IMR-90 (cell line): ENCODE data around the gene TICAM2. TPM values are rescaled to one million over a fixed set of nuclear protein-coding genes. Genes with fewer than 3 reads are reported as not detected.

Experiments
- ATAC-seq: fragments of 200-7000 bp; cut with Tn5 transposase; 2 replicates; pipeline ENCODE4 v1.9.1; 2020; ENCODE audit warnings: low read depth, mild to moderate bottlenecking, moderate library complexity
- BruUV-seq: library from RNA; stranded (reverse); fragments of 400-500 nt; replicated peaks from 2 replicates; lab custom pipeline; 2021; lab: Mats Ljungman, UMichigan
- CTCF ChIA-PET: fragments of 300-600 bp; formaldehyde crosslinking; extraction: SDS; loops from one replicate; lab custom pipeline; 2021; ENCODE audit warnings: antibody characterized with exemption; lab: Yijun Ruan, JAX
- POLR2A ChIA-PET: fragments of 300-600 bp; sonication (Branson Sonifier 250); formaldehyde crosslinking; loops from one replicate; lab custom pipeline; 2022; ENCODE audit warnings: antibody characterized with exemption; ENCODE audit not compliant: unreplicated experiment; lab: Charles Lee
- DNase-seq: peaks from one replicate; pipeline ENCODE4 v3.0.0; 2013
- H2AFZ ChIP-seq: replicated peaks from 2 replicates; pipeline ENCODE3; 2013; ENCODE audit warnings: low read length, mild to moderate bottlenecking; ENCODE audit not compliant: poor library complexity
- H2AK5ac ChIP-seq: 2 replicates; pipeline ENCODE4 v1.6.1; 2013; ENCODE audit warnings: low read depth, low read length, inconsistent platforms
- H2AK9ac ChIP-seq: replicated peaks from 2 replicates; pipeline ENCODE3; 2013; ENCODE audit warnings: mild to moderate bottlenecking, low read depth, low read length, moderate library complexity; ENCODE audit not compliant: poor library complexity
- H2BK120ac ChIP-seq: 2 replicates; pipeline ENCODE4 v1.6.1; 2013; ENCODE audit warnings: low read depth, low read length, inconsistent platforms
- H2BK15ac ChIP-seq: 3 replicates; pipeline ENCODE4 v1.6.1; 2013; ENCODE audit warnings: low read depth, low read length, inconsistent platforms
- H2BK20ac ChIP-seq: 2 replicates; pipeline ENCODE4 v1.6.1; 2013; ENCODE audit warnings: low read depth, mild to moderate bottlenecking, inconsistent platforms, low read length, moderate library complexity
- H2BK5ac ChIP-seq: 2 replicates; pipeline ENCODE4 v1.6.1; 2013; ENCODE audit warnings: mild to moderate bottlenecking, low read depth, low read length, inconsistent platforms; ENCODE audit not compliant: poor library complexity, severe bottlenecking
- H3K14ac ChIP-seq: replicated peaks from 2 replicates; pipeline ENCODE4 v1.6.1; 2013; ENCODE audit warnings: low read depth, low read length, inconsistent platforms
- H3K18ac ChIP-seq: 2 replicates; pipeline ENCODE4 v1.6.1; 2013; ENCODE audit warnings: low read depth, low read length, control low read depth
- H3K23ac ChIP-seq: 2 replicates; pipeline ENCODE4 v1.6.1; 2013; ENCODE audit warnings: low read depth, low read length, inconsistent platforms
- H3K27ac ChIP-seq: 2 replicates; pipeline ENCODE4 v1.5.1; 2013; ENCODE audit warnings: mild to moderate bottlenecking, control low read depth, low read length; ENCODE audit not compliant: insufficient read depth
- H3K27me3 ChIP-seq: 2 replicates; pipeline ENCODE4 v1.6.1; 2013; ENCODE audit warnings: low read length; ENCODE audit not compliant: control insufficient read depth, insufficient read depth
- H3K36me3 ChIP-seq: 2 replicates; pipeline ENCODE4 v1.6.1; 2013; ENCODE audit warnings: low read length, mixed read lengths; ENCODE audit not compliant: control insufficient read depth, insufficient read depth
- H3K4ac ChIP-seq: 2 replicates; pipeline ENCODE4 v1.6.1; 2013; ENCODE audit warnings: low read depth, low read length, inconsistent platforms
- H3K4me1 ChIP-seq: 2 replicates; pipeline ENCODE4 v1.6.1; 2013; ENCODE audit warnings: low read length, mixed read lengths; ENCODE audit not compliant: control insufficient read depth, insufficient read depth
- H3K4me2 ChIP-seq: 2 replicates; pipeline ENCODE4 v1.6.1; 2013; ENCODE audit warnings: low read depth, mild to moderate bottlenecking, control low read depth, low read length, moderate library complexity
- H3K4me3 ChIP-seq: 2 replicates; pipeline ENCODE4 v1.5.1; 2013; ENCODE audit warnings: low read depth, mild to moderate bottlenecking, control low read depth, low read length, moderate library complexity; ENCODE audit not compliant: insufficient read depth
- H3K56ac ChIP-seq: 2 replicates; pipeline ENCODE4 v1.6.1; 2013; ENCODE audit warnings: low read length, inconsistent platforms; ENCODE audit not compliant: insufficient read depth; ENCODE audit errors: extremely low read depth
- H3K79me1 ChIP-seq, 2 experiments: 2 replicates each; pipeline ENCODE4 v1.6.1; 2013; ENCODE audit warnings: low read length in 2 of 2, inconsistent platforms in 1 of 2, low read depth in 1 of 2
- H3K9ac ChIP-seq: 2 replicates; pipeline ENCODE4 v1.6.1; 2013; ENCODE audit warnings: low read depth, low read length, control low read depth
- H3K9me1 ChIP-seq: 2 replicates; pipeline ENCODE4 v1.6.1; 2013; ENCODE audit warnings: low read length, inconsistent platforms; ENCODE audit not compliant: insufficient read depth
- H3K9me3 ChIP-seq: 2 replicates; pipeline ENCODE4 v1.6.1; 2013; ENCODE audit warnings: low read length; ENCODE audit not compliant: control insufficient read depth, insufficient read depth
- H4K20me1 ChIP-seq: 2 replicates; pipeline ENCODE4 v1.6.1; 2013; ENCODE audit warnings: low read length, inconsistent platforms; ENCODE audit not compliant: insufficient read depth
- H4K5ac ChIP-seq: 2 replicates; pipeline ENCODE4 v1.6.1; 2013; ENCODE audit warnings: mild to moderate bottlenecking, low read depth, low read length, control low read depth
- H4K8ac ChIP-seq, 2 experiments: 2 replicates each; pipeline ENCODE4 v1.6.1; 2013; ENCODE audit warnings: low read depth in 2 of 2, low read length in 2 of 2, control low read depth in 1 of 2, inconsistent platforms in 1 of 2
- H4K91ac ChIP-seq: 2 replicates; pipeline ENCODE4 v1.6.1; 2013; ENCODE audit warnings: low read depth, low read length, inconsistent platforms; ENCODE audit not compliant: insufficient read depth
- BHLHE40 ChIP-seq: fragments of 150-350 bp; IDR thresholded peaks from 2 replicates; pipeline ENCODE4 v1.6.1; 2016; ENCODE audit warnings: mild to moderate bottlenecking, low read depth, low read length
- CEBPB ChIP-seq: IDR thresholded peaks from 2 replicates; pipeline ENCODE4 v1.6.1; 2012; ENCODE audit warnings: low read depth, low read length, improper control_type of control experiment
- CHD1 ChIP-seq: IDR thresholded peaks from 2 replicates; pipeline ENCODE4 v1.6.1; 2012; ENCODE audit warnings: low read depth, low read length, improper control_type of control experiment
- CTCF ChIP-seq: conservative IDR thresholded peaks from 2 replicates; pipeline ENCODE4 v1.5.1; 2012; ENCODE audit warnings: mild to moderate bottlenecking, low read depth, low read length, improper control_type of control experiment
- ELK1 ChIP-seq: fragments of 150-350 bp; IDR thresholded peaks from 2 replicates; pipeline ENCODE4 v1.6.1; 2016; ENCODE audit warnings: low read depth, mild to moderate bottlenecking, low read length, moderate library complexity, borderline replicate concordance
- FOS ChIP-seq: fragments of 150-350 bp; IDR thresholded peaks from 2 replicates; pipeline ENCODE4 v1.6.1; 2016; ENCODE audit warnings: low read depth, low read length
- MAFK ChIP-seq: IDR thresholded peaks from 2 replicates; pipeline ENCODE4 v1.6.1; 2012; ENCODE audit warnings: low read depth, low read length, improper control_type of control experiment
- MAZ ChIP-seq: IDR thresholded peaks from 2 replicates; pipeline ENCODE4 v1.6.1; 2012; ENCODE audit warnings: low read depth, mild to moderate bottlenecking, low read length, improper control_type of control experiment, moderate library complexity, borderline replicate concordance
- MXI1 ChIP-seq: IDR thresholded peaks from 2 replicates; pipeline ENCODE4 v1.6.1; 2012; ENCODE audit warnings: low read depth, mild to moderate bottlenecking, low read length, moderate library complexity, borderline replicate concordance
- NFE2L2 ChIP-seq: fragments of 150-350 bp; IDR thresholded peaks from 2 replicates; pipeline ENCODE4 v1.6.1; 2016; ENCODE audit warnings: low read depth, mild to moderate bottlenecking, low read length
- POLR2A ChIP-seq: IDR thresholded peaks from 2 replicates; pipeline ENCODE4 v1.6.1; 2012; ENCODE audit warnings: mild to moderate bottlenecking, low read depth, low read length
- RAD21 ChIP-seq: IDR thresholded peaks from 2 replicates; pipeline ENCODE4 v1.6.1; 2012; ENCODE audit warnings: low read length, improper control_type of control experiment
- RCOR1 ChIP-seq: IDR thresholded peaks from 2 replicates; pipeline ENCODE4 v1.6.1; 2012; ENCODE audit warnings: mild to moderate bottlenecking, low read length, improper control_type of control experiment; ENCODE audit not compliant: insufficient replicate concordance
- RFX5 ChIP-seq: IDR thresholded peaks from 2 replicates; pipeline ENCODE4 v1.8.0; 2012; ENCODE audit warnings: low read depth, mild to moderate bottlenecking, low read length, moderate library complexity
- SMC3 ChIP-seq: fragments of 150-350 bp; IDR thresholded peaks from 2 replicates; pipeline ENCODE4 v1.6.1; 2016; ENCODE audit warnings: low read depth, mild to moderate bottlenecking, antibody characterized with exemption, low read length, moderate library complexity
- USF2 ChIP-seq: fragments of 150-350 bp; IDR thresholded peaks from 2 replicates; pipeline ENCODE4 v1.6.1; 2017; ENCODE audit warnings: mild to moderate bottlenecking, antibody characterized with exemption, low read length, low read depth
- WGBS, 2 experiments: methylation state at CpG; one replicate each; pipeline versions ENCODE4 v1.1.5 to v1.1.7; 2013; ENCODE audit warnings: missing lambda C conversion rate in 2 of 2; ENCODE audit not compliant: insufficient read length in 1 of 2; ENCODE audit errors: extremely low coverage in 2 of 2; 5-methylcytosine and 5-hydroxymethylcytosine counted together
- dilution Hi-C: fragments of 300-500 bp; cut with HindIII; formaldehyde crosslinking; loops from one replicate; pipeline ENCODE4 v1.14.3; 2018; ENCODE audit warnings: low sequenced_read_pairs; ENCODE audit not compliant: unreplicated experiment
- in situ Hi-C: fragments of 300-500 bp; cut with MboI; formaldehyde crosslinking; loops from 3 replicates; pipeline ENCODE4 v1.14.3; 2019; ENCODE audit warnings: low sequenced_read_pairs, inconsistent platforms, mixed read lengths
- intact Hi-C: fragments of 100-400 bp; cut with micrococcal nuclease; formaldehyde crosslinking; loops from 2 replicates; pipeline ENCODE4 v1.10.0; 2022
- polyA plus RNA-seq, 3 experiments: library from polyadenylated mRNA; depleted of rRNA; stranded (reverse); fragments of >200 nt; gene quantifications; 2 replicates each; pipeline ENCODE4 v1.2.3, GENCODE V29; 2012; ENCODE audit warnings: low replicate concordance in 1 of 3
- total RNA-seq: library from RNA; depleted of rRNA; stranded (reverse); fragments of >200 nt; gene quantifications from 2 replicates; pipeline ENCODE4 v1.2.3, GENCODE V29; 2012

The TICAM2 gene
- total and polyA plus RNA-seq, 2 of the 4 experiments (the other 2 are of a cell fraction): 2.9 to 4.3 TPM

GRCh38 chr5:115561176-115561575 lies 41.1 kb downstream of the TICAM2 start:
- no peak overlapping the region for H3K9ac ChIP-seq
- H3K4me3 ChIP-seq: no peak overlapping the region
- intact Hi-C loops (no loop called here), in situ Hi-C loops (no loop called here), dilution Hi-C loops (no loop called here)
- no peaks in the 10 kb centered on the region for H3K27me3 ChIP-seq
- no peak overlapping the region for H3K56ac ChIP-seq
- no peak overlapping the region for H2AK9ac ChIP-seq
- H3K4me2 ChIP-seq: no peak overlapping the region
- no peak overlapping the region for H2BK120ac ChIP-seq
- H3K36me3 ChIP-seq: no peaks in the 10 kb centered on the region
- no peak overlapping the region for H2BK20ac ChIP-seq
- no peak overlapping the region for H3K23ac ChIP-seq
- no peak overlapping the region for H2BK5ac ChIP-seq
- no peak overlapping the region for H4K5ac ChIP-seq
- no TSS peak for BruUV-seq
- no peak overlapping the region for H4K8ac ChIP-seq
- DNase-seq (no peak), ATAC-seq (no peak)
- no peaks in the 10 kb centered on the region for H3K9me3 ChIP-seq
- H2AFZ ChIP-seq: no peak overlapping the region
- no peak for TF ChIP-seq RFX5
- no peak for TF ChIP-seq SMC3
- no peak for TF ChIP-seq CTCF
- no peak for TF ChIP-seq RAD21
- TF ChIP-seq POLR2A: no peak
- TF ChIP-seq FOS: no peak
- no peak for TF ChIP-seq RCOR1
- no peak for TF ChIP-seq MAFK
- TF ChIP-seq NFE2L2: no peak
- TF ChIP-seq CEBPB: no peak
- TF ChIP-seq MAZ: no peak
- no peak for TF ChIP-seq ELK1
- no peak for TF ChIP-seq USF2
- no peak for TF ChIP-seq BHLHE40
- TF ChIP-seq CHD1: no peak
- no peak for TF ChIP-seq MXI1
- POLR2A ChIA-PET: no interaction called here
- H4K20me1 ChIP-seq: no peaks in the 10 kb centered on the region
- H3K18ac ChIP-seq: no peak overlapping the region
- H2BK15ac ChIP-seq: peak overlapping the region; percentile 88; the same call in 2 of the 3 replicates
- H3K79me1 ChIP-seq: no peaks in the 10 kb centered on the region
- 0 out of 2 replicates have a peak overlapping the region, but pooled peaks have one; percentile 56 for H2AK5ac ChIP-seq
- H3K4ac ChIP-seq: peak overlapping the region; percentile 35; the same call in 1 of the 2 replicates
- H3K4me1 ChIP-seq: peaks cover 9% of the 10 kb centered on the region
- H3K9me1 ChIP-seq: peaks cover 7% of the 10 kb centered on the region
- H4K91ac ChIP-seq: no peak overlapping the region
- no peak overlapping the region for H3K27ac ChIP-seq
- H3K14ac ChIP-seq: no peak overlapping the region
- CTCF ChIA-PET: no interaction called here
- no CpG with 5 or more reads among the region's 3 CpGs for WGBS, 2 experiments
